Left ventricle myocardium inferior (tissue), 1 donor: Measurements from ENCODE around the gene LY6G5B. TPM values are rescaled to one million over a fixed set of nuclear protein-coding genes. Genes with fewer than 3 reads are reported as not detected.
A peak's percentile ranks its signal among the peaks of the same experiment; 100 is the strongest.

Experiments used
- DNase-seq: peaks from one replicate; pipeline ENCODE4 v3.0.0-alpha.2; 2020
- H3K27ac ChIP-seq: fragments of 200-600 bp; replicated peaks from 2 replicates; pipeline ENCODE4 v1.8.0; 2021
- H3K27me3 ChIP-seq: fragments of 200-600 bp; 2 replicates; pipeline ENCODE4 v1.8.0; 2021; ENCODE audit warnings: low read depth
- H3K36me3 ChIP-seq: fragments of 200-600 bp; 2 replicates; pipeline ENCODE4 v1.8.0; 2021
- H3K4me1 ChIP-seq: fragments of 200-600 bp; 2 replicates; pipeline ENCODE4 v1.8.0; 2021
- H3K4me3 ChIP-seq: fragments of 200-600 bp; 2 replicates; pipeline ENCODE4 v1.8.0; 2021; ENCODE audit warnings: mild to moderate bottlenecking, moderate library complexity
- H3K9me3 ChIP-seq: fragments of 200-600 bp; replicated peaks from 2 replicates; pipeline ENCODE4 v1.8.0; 2021
- intact Hi-C: fragments of 100-400 bp; cut with micrococcal nuclease; formaldehyde crosslinking; loops from one replicate; pipeline ENCODE4 v1.11.0; 2022
- total RNA-seq: library from RNA; stranded (reverse); fragmentation: NEBNext Ultra II Directional; extraction: Animal tissue kit (Norgen Biotek cat#: 25700); gene quantifications from one replicate; pipeline ENCODE4 v1.2.1, GENCODE V29; 2021
- TF ChIP-seq, protein P1 (sequence below): fragments of 200-600 bp; IDR thresholded peaks from 2 replicates; pipeline ENCODE4 v1.8.0; 2021; ENCODE audit warnings: antibody characterized with exemption, mild to moderate bottlenecking, borderline replicate concordance
- donor health status: DM: no; HTN: yes; CAD: no; lungs with severe emphysema.

The LY6G5B gene
- total RNA-seq, 1 donor from 2014 or later, result 4.4 TPM

DNA sequence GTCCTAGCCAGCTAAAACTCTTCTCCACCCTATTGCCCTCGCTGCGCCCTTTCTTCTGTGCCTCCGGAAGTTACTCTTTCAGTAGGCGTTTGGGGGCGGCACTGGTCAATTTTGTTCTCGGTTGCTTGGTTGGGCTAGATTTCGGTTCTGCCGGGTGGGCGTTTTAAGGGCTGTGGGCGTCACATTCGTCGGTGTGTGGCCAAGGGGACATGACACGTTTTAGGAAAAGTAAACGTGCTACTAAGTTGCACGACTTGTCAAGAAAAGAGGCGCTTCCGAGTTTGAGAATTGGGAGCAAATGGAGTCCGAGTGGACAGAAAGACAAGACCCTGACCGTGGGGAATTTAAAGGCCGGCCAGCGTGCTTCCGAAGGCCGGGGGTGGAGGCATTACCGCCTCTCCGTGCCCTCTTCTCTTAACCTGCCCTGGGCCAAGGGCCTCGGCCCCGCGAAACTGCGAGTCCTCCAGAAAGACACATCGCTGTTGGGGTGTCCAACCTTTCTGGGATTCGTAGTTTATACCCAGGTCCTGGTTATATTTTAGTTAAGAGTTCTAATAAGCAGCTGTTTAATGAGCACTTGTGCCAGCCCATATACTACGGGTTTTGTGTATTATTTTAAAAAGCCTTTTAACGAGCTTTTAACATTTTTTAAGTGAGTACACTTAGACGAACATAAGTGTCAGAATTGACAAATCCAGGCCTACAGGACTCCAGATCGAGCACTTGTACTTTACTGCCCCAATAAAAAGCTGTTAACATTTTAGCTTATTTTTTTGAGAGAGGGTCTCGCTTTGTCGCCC, 16.7 kb upstream of the LY6G5B start:
- Histone ChIP-seq H3K4me3 (peak overlapping the region; percentile 77), H3K27ac (peak overlapping the region; percentile 96), H3K4me1 (peaks cover 43% of the 10 kb centered on the region), H3K27me3 (no peaks in the 10 kb centered on the region), H3K36me3 (peaks cover 48% of the 10 kb centered on the region), H3K9me3 (no peaks in the 10 kb centered on the region)
- DNase-seq, result peak; percentile 86
- TF ChIP-seq, protein P1, sequence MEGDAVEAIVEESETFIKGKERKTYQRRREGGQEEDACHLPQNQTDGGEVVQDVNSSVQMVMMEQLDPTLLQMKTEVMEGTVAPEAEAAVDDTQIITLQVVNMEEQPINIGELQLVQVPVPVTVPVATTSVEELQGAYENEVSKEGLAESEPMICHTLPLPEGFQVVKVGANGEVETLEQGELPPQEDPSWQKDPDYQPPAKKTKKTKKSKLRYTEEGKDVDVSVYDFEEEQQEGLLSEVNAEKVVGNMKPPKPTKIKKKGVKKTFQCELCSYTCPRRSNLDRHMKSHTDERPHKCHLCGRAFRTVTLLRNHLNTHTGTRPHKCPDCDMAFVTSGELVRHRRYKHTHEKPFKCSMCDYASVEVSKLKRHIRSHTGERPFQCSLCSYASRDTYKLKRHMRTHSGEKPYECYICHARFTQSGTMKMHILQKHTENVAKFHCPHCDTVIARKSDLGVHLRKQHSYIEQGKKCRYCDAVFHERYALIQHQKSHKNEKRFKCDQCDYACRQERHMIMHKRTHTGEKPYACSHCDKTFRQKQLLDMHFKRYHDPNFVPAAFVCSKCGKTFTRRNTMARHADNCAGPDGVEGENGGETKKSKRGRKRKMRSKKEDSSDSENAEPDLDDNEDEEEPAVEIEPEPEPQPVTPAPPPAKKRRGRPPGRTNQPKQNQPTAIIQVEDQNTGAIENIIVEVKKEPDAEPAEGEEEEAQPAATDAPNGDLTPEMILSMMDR, result no peak
- intact Hi-C loops, result no loop called here

DNA sequence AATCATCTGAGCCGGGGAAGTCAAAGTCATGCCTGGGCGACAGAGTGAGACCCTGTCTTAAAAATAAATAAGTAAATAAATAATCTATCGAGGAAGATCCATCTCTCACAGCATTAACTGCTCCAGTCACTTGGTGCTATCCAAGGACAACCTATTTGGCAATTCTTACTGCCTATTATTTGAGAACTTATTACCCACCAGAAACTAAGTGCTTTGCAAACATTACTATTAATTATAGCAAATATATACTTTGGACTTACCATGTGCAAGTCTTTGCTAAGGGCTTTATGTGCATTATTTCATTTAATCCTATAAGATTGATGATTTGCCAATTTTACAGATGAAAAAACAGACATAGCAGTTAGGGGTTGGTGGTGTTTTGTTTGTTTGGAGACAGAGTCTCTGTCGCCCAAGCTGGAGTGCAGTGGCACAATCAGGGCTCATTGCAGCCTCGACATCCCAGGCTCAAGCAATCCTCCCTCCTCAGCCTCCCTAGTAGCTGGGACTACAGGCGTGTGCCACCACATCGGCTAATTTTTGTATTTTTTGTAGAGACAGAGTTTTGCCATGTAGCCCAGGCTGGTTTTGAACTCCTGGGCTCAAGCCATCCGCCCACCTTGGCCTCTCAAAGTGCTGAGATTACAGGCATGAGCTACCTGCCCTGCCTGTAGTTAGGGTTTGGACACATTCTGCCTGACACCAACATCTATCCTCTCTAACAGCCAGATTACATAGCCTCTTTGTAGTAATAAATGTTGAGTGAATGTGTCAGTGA, 15.0 kb upstream of the LY6G5B start:
- Histone ChIP-seq H3K27ac (no peak overlapping the region), H3K4me3 (no peak overlapping the region), H3K36me3 (peaks cover 33% of the 10 kb centered on the region), H3K9me3 (no peaks in the 10 kb centered on the region), H3K4me1 (peaks cover 59% of the 10 kb centered on the region), H3K27me3 (no peaks in the 10 kb centered on the region)
- DNase-seq, result no peak
- intact Hi-C loops, result no loop called here
- TF ChIP-seq, protein P1, result no peak

DNA sequence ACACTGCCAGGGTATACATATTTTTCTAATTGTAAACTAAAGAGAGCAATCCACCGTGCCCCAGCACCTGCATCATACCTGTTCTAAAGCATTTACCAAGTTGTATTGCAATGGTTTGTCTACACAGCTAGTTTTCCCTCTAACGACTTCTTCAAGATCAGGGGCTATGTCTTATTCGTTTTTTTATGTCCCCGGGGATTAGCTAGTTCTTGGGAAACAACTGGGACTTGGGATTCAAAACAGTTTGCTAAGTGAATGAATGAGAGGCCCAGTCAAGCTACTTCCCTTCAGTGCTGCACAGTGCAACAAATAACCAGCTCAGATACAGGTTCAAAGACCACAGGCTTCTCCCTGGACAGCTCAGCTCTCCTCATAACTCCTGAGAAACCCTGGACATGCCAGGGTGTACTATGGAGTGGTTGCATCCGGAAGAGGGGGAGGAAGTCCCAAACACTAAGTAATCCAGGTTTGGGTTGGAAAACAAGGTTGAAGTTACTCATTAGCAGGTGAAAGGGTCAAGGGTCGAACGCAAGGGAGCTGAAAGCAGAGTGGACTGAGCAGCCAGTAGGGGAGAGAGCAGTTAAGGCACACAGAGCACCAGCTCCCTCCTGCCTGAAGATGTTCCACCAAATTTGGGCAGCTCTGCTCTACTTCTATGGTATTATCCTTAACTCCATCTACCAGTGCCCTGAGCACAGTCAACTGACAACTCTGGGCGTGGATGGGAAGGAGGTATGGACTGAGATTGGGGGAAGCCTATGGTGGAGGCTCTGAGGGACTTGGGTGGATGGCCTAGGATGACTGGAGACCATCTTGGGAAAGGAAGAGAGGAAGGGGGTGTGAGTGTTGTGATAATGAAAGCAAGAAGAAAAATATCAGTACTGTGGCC, 14.2 kb upstream of the LY6G5B start, which contains the start of gene APOM:
Gene APOM, plus strand, starts transcription at position 546 of the 889 bp plus-strand sequence. Its CDS starts 73 bp downstream, at position 619.
- peaks cover 60% of the 10 kb centered on the region for H3K4me1 ChIP-seq
- intact Hi-C loops, result no loop called here

DNA sequence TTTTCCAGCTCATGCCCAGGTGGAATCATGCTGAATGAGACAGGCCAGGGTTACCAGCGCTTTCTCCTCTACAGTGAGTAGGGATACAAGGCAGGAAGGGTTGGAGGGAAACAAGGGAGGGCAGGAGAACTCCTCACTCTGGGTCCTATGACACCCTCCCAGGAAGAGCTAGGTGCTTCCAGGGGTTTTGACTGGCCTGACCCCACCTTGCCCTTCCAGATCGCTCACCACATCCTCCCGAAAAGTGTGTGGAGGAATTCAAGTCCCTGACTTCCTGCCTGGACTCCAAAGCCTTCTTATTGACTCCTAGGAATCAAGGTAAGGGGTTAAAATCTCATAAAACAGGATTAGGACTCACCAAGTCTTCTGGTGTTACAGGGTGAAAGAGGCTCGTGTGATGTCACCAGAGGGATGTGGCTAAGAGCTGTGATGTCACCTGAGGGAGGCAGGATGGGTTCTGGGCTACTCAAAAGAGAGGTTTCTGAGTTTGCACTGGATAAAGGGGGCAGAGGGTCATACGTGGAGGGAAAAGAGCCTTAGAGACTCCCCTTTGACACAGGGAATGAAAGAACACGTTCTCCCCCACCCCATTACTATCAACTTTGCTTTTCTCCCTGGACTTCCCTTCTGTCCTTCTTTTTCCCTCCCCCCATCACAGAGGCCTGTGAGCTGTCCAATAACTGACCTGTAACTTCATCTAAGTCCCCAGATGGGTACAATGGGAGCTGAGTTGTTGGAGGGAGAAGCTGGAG, 12.2 kb upstream of the LY6G5B start:
- no peaks in the 10 kb centered on the region for H3K9me3 ChIP-seq
- H3K27ac ChIP-seq, result no peak overlapping the region
- H3K4me1 ChIP-seq, result peaks cover 64% of the 10 kb centered on the region
- H3K27me3 ChIP-seq, result no peaks in the 10 kb centered on the region
- peaks cover 34% of the 10 kb centered on the region for H3K36me3 ChIP-seq
- no peak for DNase-seq
- TF ChIP-seq, protein P1, result no peak
- no peak overlapping the region for H3K4me3 ChIP-seq
- intact Hi-C loops, result no loop called here

More for the DNA sequence above, 14.2 kb upstream of the LY6G5B start, which contains the start of gene APOM:
- Histone ChIP-seq H3K27ac (no peak within 1 kb of the TSS), H3K4me3 (no peak within 1 kb of the TSS), H3K36me3 (peaks cover 27% of the 10 kb centered on the region), H3K27me3 (no peaks in the 10 kb centered on the region), H3K9me3 (no peaks in the 10 kb centered on the region)
- no peak for DNase-seq
- TF ChIP-seq, protein P1, result no peak
